PFSK-1 (cell line): ENCODE results near the gene CFAP251.

ENCODE experiments used
- FOXP2 ChIP-seq: optimal IDR thresholded peaks from 2 replicates; pipeline ENCODE3; 2011; ENCODE audit warnings: borderline replicate concordance, control low read depth, inconsistent platforms; ENCODE audit not compliant: insufficient read depth; ENCODE audit errors: extremely low read length, extremely low read depth
- POLR2AphosphoS5 ChIP-seq: IDR thresholded peaks from 2 replicates; pipeline ENCODE4 v1.6.1; 2012; ENCODE audit warnings: low read depth, mild to moderate bottlenecking, control low read depth, low read length, moderate library complexity
- SIN3A ChIP-seq: IDR thresholded peaks from 2 replicates; pipeline ENCODE4 v1.6.1; 2012; ENCODE audit warnings: mild to moderate bottlenecking, low read length, moderate library complexity, borderline replicate concordance; ENCODE audit not compliant: insufficient read depth
- TAF1 ChIP-seq: IDR thresholded peaks from 2 replicates; pipeline ENCODE4 v1.6.1; 2012; ENCODE audit warnings: low read length, control low read depth, borderline replicate concordance; ENCODE audit not compliant: insufficient read depth
- TF ChIP-seq, protein P1 (sequence below), 2 experiments: IDR thresholded peaks; 2 replicates each; pipeline versions ENCODE4 v1.6.1 to v1.8.0; 2011 to 2012; ENCODE audit warnings: low read depth in 2 of 2, low read length in 2 of 2, control low read depth in 1 of 2, inconsistent platforms in 1 of 2, mild to moderate bottlenecking in 1 of 2, moderate library complexity in 1 of 2; ENCODE audit not compliant: insufficient read depth in 1 of 2

Gene CFAP251

DNA sequence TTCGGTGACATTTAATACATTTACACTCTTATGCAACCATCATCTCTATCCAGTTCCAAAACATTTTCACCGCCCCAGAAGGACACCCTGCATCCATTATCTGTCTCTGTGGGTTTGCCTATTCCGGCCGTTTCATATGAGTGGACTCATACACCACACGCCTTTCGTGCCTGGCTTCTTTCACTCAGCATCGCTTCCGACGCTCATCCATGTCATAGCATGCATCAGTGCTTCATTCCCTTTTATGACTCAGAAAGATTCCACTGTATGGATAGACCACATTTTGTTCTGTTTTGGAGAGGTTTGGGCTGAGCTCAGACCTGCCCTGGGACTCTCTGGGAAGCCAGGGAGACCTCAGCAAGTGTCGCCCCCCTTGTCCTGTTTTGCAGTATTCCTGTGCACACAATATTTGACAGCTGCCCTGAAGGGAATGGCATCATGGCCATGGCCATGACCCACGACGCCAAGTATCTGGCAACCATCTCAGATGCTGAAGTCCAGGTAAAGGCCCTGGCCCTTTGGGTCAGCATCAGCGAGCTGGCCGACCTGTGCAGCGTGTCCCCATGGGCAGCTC, 23.8 kb downstream of the CFAP251 start:
- TF ChIP-seq TAF1 = no peak
- TF ChIP-seq POLR2AphosphoS5 = no peak
- TF ChIP-seq SIN3A = no peak
- TF ChIP-seq, protein P1, sequence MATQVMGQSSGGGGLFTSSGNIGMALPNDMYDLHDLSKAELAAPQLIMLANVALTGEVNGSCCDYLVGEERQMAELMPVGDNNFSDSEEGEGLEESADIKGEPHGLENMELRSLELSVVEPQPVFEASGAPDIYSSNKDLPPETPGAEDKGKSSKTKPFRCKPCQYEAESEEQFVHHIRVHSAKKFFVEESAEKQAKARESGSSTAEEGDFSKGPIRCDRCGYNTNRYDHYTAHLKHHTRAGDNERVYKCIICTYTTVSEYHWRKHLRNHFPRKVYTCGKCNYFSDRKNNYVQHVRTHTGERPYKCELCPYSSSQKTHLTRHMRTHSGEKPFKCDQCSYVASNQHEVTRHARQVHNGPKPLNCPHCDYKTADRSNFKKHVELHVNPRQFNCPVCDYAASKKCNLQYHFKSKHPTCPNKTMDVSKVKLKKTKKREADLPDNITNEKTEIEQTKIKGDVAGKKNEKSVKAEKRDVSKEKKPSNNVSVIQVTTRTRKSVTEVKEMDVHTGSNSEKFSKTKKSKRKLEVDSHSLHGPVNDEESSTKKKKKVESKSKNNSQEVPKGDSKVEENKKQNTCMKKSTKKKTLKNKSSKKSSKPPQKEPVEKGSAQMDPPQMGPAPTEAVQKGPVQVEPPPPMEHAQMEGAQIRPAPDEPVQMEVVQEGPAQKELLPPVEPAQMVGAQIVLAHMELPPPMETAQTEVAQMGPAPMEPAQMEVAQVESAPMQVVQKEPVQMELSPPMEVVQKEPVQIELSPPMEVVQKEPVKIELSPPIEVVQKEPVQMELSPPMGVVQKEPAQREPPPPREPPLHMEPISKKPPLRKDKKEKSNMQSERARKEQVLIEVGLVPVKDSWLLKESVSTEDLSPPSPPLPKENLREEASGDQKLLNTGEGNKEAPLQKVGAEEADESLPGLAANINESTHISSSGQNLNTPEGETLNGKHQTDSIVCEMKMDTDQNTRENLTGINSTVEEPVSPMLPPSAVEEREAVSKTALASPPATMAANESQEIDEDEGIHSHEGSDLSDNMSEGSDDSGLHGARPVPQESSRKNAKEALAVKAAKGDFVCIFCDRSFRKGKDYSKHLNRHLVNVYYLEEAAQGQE (IDR thresholded peaks at IDR 0.05; ENCODE audit: insufficient read depth in 1 of 2, low read depth in 2 of 2, low read length in 2 of 2) = no peak
- no peak for TF ChIP-seq FOXP2

DNA sequence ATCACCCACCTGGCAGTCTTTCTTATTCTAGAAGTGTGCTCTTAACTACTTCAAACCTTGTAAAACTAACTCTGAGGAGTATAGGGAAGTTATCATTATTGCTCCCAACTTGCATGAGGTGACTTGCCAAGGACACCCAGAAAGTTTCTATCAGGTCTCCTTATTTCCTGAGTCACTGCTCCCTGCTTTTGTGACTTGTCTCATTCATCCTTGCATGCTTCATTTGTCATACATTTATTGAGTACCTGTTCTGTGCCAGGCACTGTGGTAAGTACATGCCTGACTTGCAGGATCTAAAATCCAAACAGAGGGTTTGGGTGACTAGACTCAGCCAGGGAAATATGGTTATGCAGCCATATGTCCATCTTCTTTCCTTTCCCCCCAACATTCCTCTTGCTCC, 25.5 kb downstream of the CFAP251 start:
- TF ChIP-seq FOXP2 (no peak), POLR2AphosphoS5 (no peak)
- TF ChIP-seq, protein P1 (IDR thresholded peaks at IDR 0.05; ENCODE audit: insufficient read depth in 1 of 2, low read depth in 2 of 2, low read length in 2 of 2) = no peak

DNA sequence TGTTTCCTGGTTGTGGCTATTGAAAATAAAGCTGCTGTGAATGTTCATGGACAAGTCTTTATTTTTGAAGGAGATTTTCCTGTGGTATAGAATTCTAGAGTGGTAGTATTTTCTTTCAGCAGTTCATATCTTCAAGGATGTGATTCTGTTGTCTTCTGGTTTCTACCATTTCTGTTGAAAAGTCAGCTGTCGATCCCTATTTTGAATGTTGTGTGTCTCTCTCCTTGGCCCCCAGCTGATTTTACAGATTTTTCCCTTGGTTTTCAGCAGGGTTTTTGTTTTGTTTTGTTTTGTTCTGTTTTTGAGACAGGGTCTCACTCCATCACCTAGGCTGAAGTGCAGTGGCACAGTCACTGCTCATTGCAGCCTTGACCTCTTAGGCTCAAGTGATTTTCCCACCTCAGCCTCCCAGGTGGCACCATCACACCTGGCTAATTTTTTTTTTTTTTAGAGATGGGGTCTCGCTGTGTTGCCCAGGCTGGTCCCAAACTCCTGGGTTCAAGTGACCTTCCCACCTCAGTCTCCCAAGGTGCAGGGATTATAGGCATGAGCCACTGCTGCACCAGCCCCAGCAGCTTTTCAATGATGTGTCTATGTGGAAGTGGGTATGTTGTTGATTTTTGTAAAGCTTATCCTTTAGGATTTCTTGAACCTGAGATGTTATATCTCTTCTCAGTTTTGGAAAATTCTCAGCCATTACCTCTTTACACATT, 28.1 kb downstream of the CFAP251 start:
- TF ChIP-seq, protein P1 (IDR thresholded peaks at IDR 0.05; ENCODE audit: insufficient read depth in 1 of 2, low read depth in 2 of 2, low read length in 2 of 2) = no peak
- TF ChIP-seq FOXP2 (no peak), SIN3A (no peak), POLR2AphosphoS5 (no peak), TAF1 (no peak)

DNA sequence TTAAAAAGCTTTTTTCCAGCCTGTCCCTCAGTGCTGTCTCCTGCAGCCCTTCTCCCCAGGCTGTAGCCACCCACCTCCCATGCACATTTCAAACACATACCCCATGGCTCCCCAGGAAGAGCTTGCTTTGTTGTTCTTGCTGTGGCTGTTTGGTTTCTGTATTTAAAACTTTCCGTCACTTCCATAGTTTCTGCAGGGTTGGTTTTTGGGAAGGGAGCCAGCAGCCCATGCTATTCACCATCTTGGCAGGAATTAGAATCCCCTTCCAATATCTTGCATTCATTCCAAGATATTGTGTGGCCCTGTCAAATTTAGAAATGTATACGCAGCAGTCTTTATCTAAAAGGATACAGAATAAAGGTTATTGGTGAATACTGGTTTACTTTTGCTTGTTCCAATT, 29.6 kb downstream of the CFAP251 start:
- TF ChIP-seq FOXP2 (no peak), POLR2AphosphoS5 (no peak), SIN3A (no peak), TAF1 (no peak)
- TF ChIP-seq, protein P1 (IDR thresholded peaks at IDR 0.05; ENCODE audit: insufficient read depth in 1 of 2, low read depth in 2 of 2, low read length in 2 of 2) = no peak
